GM12878 (cell line): Measurements from ENCODE around the gene MTCL3.

Source experiments
- ATF7 ChIP-seq: fragments of 450-650 bp; IDR thresholded peaks from 2 replicates; pipeline ENCODE4 v1.6.1; 2016; ENCODE audit warnings: low read depth, mild to moderate bottlenecking
- CBFB ChIP-seq: IDR thresholded peaks from 2 replicates; pipeline ENCODE4 v1.6.1; 2016; ENCODE audit warnings: antibody characterized with exemption, low read depth
- ETV6 ChIP-seq, 2 experiments: fragments of 450-650 bp in 1 of 2; IDR thresholded peaks in 1 of 2; conservative IDR thresholded peaks in 1 of 2; 2 replicates each; pipeline ENCODE4 v1.6.1; 2014; ENCODE audit warnings: antibody characterized with exemption in 1 of 2, borderline replicate concordance in 1 of 2, low read depth in 1 of 2, mild to moderate bottlenecking in 1 of 2, moderate library complexity in 1 of 2
- JUNB ChIP-seq: IDR thresholded peaks from 2 replicates; pipeline ENCODE4 v1.6.1; 2016; ENCODE audit warnings: antibody characterized with exemption, mild to moderate bottlenecking
- MYC ChIP-seq: IDR thresholded peaks from 2 replicates; pipeline ENCODE4 v1.6.1; 2011; ENCODE audit warnings: mild to moderate bottlenecking, low read length, moderate library complexity, inconsistent platforms; ENCODE audit not compliant: insufficient read depth, insufficient replicate concordance, insufficient read length, severe bottlenecking
- SUZ12 ChIP-seq: fragments of 200-600 bp; sonication (generic); IDR thresholded peaks from one replicate; pipeline ENCODE4 v1.6.1; 2018; ENCODE audit warnings: antibody characterized with exemption, mild to moderate bottlenecking; ENCODE audit not compliant: unreplicated experiment
- TF ChIP-seq, protein P1 (sequence below): IDR thresholded peaks from 2 replicates; pipeline ENCODE4 v1.6.1; 2012; ENCODE audit warnings: improper control_type of control experiment, low read depth, low read length; ENCODE audit not compliant: insufficient replicate concordance

The MTCL3 gene

DNA sequence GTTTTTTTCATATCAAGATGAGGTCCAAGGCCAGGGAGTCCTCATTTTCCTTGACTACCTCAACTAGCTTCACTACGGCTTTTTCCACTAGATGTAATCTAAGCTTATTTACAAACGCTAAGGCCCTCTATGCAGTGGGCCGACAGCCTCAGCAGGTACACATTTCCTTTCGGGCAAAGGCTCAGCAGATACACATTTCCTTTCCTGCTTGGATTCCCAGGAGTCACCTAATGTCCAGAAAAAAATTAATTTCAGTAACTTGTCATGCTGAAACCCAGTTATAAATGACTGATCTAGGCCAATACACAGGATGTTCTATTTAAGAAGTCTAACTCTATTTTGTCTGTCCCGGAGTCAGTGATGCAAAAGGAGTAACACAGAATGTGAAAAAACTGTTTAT is 52.7 kb downstream of the MTCL3 start (continued):
- TF ChIP-seq SUZ12 (no peak), ETV6 (conservative IDR thresholded peaks at IDR 0.05 in 1 of 2, IDR thresholded peaks at IDR 0.05 in 1 of 2; ENCODE audit: borderline replicate concordance in 1 of 2, low read depth in 1 of 2) (no peak), MYC (no peak), JUNB (no peak), ATF7 (no peak), CBFB (no peak)
- TF ChIP-seq, protein P1, sequence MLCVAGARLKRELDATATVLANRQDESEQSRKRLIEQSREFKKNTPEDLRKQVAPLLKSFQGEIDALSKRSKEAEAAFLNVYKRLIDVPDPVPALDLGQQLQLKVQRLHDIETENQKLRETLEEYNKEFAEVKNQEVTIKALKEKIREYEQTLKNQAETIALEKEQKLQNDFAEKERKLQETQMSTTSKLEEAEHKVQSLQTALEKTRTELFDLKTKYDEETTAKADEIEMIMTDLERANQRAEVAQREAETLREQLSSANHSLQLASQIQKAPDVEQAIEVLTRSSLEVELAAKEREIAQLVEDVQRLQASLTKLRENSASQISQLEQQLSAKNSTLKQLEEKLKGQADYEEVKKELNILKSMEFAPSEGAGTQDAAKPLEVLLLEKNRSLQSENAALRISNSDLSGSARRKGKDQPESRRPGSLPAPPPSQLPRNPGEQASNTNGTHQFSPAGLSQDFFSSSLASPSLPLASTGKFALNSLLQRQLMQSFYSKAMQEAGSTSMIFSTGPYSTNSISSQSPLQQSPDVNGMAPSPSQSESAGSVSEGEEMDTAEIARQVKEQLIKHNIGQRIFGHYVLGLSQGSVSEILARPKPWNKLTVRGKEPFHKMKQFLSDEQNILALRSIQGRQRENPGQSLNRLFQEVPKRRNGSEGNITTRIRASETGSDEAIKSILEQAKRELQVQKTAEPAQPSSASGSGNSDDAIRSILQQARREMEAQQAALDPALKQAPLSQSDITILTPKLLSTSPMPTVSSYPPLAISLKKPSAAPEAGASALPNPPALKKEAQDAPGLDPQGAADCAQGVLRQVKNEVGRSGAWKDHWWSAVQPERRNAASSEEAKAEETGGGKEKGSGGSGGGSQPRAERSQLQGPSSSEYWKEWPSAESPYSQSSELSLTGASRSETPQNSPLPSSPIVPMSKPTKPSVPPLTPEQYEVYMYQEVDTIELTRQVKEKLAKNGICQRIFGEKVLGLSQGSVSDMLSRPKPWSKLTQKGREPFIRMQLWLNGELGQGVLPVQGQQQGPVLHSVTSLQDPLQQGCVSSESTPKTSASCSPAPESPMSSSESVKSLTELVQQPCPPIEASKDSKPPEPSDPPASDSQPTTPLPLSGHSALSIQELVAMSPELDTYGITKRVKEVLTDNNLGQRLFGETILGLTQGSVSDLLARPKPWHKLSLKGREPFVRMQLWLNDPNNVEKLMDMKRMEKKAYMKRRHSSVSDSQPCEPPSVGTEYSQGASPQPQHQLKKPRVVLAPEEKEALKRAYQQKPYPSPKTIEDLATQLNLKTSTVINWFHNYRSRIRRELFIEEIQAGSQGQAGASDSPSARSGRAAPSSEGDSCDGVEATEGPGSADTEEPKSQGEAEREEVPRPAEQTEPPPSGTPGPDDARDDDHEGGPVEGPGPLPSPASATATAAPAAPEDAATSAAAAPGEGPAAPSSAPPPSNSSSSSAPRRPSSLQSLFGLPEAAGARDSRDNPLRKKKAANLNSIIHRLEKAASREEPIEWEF: no peak
- TF ChIP-seq, all 136 proteins: peak for 0
